Activated T-helper 17 cell treated with anti-CD3 and anti-CD28 coated beads, Interleukin-2, amount 50 U/mL, for 72 hours (primary cell): ENCODE measurements around the gene PLSCR1. TPM values are rescaled to one million over a fixed set of nuclear protein-coding genes. Genes with fewer than 3 reads are reported as not detected.
"Not testable (repeated sequence)": the region's sequence is repeated elsewhere in the genome, so short reads cannot be mapped to it uniquely, and the experiment has no call there.

Experiments used
- ATAC-seq: fragments of 150-1000 bp; cut with Tn5 transposase; replicated peaks from 2 replicates; pipeline ENCODE4 v1.10.0; 2021; ENCODE audit warnings: mild to moderate bottlenecking, moderate library complexity
- H3K27ac Mint-ChIP-seq: one replicate; pipeline ENCODE4 v1.8.0; 2022; ENCODE audit warnings: mixed read lengths
- H3K27me3 Mint-ChIP-seq: one replicate; pipeline ENCODE4 v1.8.0; 2022; ENCODE audit warnings: mixed read lengths
- H3K36me3 Mint-ChIP-seq: one replicate; pipeline ENCODE4 v1.8.0; 2022; ENCODE audit warnings: low read depth, mild to moderate bottlenecking, mixed read lengths
- H3K4me1 Mint-ChIP-seq: one replicate; pipeline ENCODE4 v1.8.0; 2022; ENCODE audit warnings: mixed read lengths
- H3K4me3 Mint-ChIP-seq: one replicate; pipeline ENCODE4 v1.8.0; 2022; ENCODE audit warnings: mild to moderate bottlenecking, mixed read lengths
- H3K9me3 Mint-ChIP-seq: one replicate; pipeline ENCODE4 v1.8.0; 2022; ENCODE audit warnings: mixed read lengths
- total RNA-seq, 2 donors: library from RNA; stranded (reverse); gene quantifications; one replicate each; pipeline ENCODE4 v1.2.3, GENCODE V29; 2022

Gene PLSCR1
- total RNA-seq, 2 donors from 2014 or later, result 22.6 to 48.0 TPM

DNA sequence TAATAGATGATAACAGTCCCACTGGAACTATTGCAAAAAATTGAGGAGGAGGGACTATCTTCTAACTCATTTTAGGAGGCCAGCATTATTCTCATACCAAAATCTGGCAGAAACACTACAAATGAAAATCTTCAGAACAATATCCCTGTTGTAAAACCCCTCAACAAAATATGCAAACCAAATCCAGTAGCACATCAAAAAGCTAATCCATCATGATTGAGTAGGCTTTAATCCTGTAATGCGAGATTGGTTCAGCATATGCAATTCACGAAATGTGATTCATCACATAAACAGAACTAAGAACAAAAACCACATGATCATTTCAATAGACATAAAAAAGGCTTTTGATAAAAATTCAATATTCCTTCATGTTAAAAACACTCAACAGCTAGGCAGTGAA, 51.2 kb downstream of the PLSCR1 start:
- Mint-ChIP-seq H3K36me3 (no peaks in the 10 kb centered on the region), H3K27me3 (peaks cover 3% of the 10 kb centered on the region), H3K4me1 (no peaks in the 10 kb centered on the region), H3K27ac (no peak overlapping the region), H3K4me3 (no peak overlapping the region), H3K9me3 (peaks cover 4% of the 10 kb centered on the region)
- no peak for ATAC-seq

- Mint-ChIP-seq H3K4me3 (no peak overlapping the region), H3K36me3 (no peaks in the 10 kb centered on the region), H3K27me3 (peaks cover 6% of the 10 kb centered on the region)
Observed at GRCh38 chr3:146491303-146491702, 53.1 kb downstream of the PLSCR1 start.

GRCh38 chr3:146485297-146485696, 59.1 kb downstream of the PLSCR1 start:
- Mint-ChIP-seq H3K36me3 (no peaks in the 10 kb centered on the region), H3K9me3 (peaks cover 12% of the 10 kb centered on the region)

More at GRCh38 chr3:146491303-146491702, 53.1 kb downstream of the PLSCR1 start:
- ATAC-seq, result no peak
- Mint-ChIP-seq H3K4me1 (no peaks in the 10 kb centered on the region), H3K9me3 (peaks cover 4% of the 10 kb centered on the region), H3K27ac (no peak overlapping the region)

DNA sequence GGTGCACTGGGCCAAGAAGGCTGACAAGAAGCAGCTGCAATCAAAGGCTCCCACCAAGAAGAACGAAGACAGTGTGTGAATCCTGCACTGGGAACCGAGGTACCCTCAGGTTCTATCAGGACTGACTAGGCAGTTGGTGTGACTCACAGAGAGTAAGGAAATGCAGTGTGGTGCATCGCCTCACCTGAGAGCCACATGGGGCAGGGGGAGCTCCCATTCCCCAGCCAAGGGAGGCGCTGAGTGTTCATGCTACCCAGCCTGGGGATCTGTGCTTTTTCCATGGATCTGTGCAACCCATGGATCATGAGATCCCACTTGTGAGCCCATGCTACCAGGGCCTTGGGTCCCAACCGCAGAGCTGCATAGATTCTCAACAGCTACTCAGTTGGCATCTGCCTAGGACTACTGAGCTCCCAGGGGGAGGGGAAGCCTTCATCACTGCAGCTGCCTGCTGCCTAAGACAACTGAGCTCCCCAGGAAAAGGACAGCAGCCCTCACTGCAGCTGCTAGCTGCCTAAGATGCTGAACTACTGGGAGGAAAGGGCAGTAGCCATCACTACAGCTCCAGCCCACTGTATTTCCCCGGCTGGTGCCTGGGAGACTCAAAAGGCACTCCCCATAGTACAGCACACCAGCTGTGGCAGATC, 68.2 kb downstream of the PLSCR1 start:
- no peak overlapping the region for H3K4me3 Mint-ChIP-seq
- peaks cover 44% of the 10 kb centered on the region for H3K27me3 Mint-ChIP-seq
- H3K9me3 Mint-ChIP-seq, result peaks cover 9% of the 10 kb centered on the region
- no peak for ATAC-seq
- H3K36me3 Mint-ChIP-seq, result no peaks in the 10 kb centered on the region
- no peak overlapping the region for H3K27ac Mint-ChIP-seq
- H3K4me1 Mint-ChIP-seq, result no peaks in the 10 kb centered on the region

More at GRCh38 chr3:146485297-146485696, 59.1 kb downstream of the PLSCR1 start:
- no peak overlapping the region for H3K27ac Mint-ChIP-seq
- no peak for ATAC-seq
- no peaks in the 10 kb centered on the region for H3K4me1 Mint-ChIP-seq
- H3K27me3 Mint-ChIP-seq, result peaks cover 34% of the 10 kb centered on the region
- no peak overlapping the region for H3K4me3 Mint-ChIP-seq

DNA sequence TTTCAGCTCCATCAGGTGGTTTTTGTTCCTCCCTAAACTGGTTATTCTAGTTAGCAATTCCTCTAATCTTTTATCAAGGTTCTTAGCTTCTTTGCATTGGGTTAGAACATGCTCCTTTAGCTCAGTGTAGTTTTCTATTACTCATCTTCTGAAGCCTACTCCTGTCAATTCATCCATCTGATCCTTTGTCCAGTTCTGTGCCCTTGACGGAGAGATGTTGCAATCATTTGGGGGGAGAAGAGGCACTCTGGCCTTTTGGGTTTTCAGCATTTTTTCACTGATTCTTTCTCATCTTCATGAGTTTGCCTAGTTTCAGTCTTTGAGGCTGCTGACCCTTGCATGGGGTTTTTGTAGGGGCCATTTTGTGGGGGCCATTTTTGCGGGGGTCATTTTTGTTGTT, 69.4 kb downstream of the PLSCR1 start:
- H3K9me3 Mint-ChIP-seq, H3K4me1 Mint-ChIP-seq, ATAC-seq, H3K27ac Mint-ChIP-seq, H3K4me3 Mint-ChIP-seq, H3K36me3 Mint-ChIP-seq: not testable (repeated sequence)
- H3K27me3 Mint-ChIP-seq, result peaks cover 37% of the 10 kb centered on the region

DNA sequence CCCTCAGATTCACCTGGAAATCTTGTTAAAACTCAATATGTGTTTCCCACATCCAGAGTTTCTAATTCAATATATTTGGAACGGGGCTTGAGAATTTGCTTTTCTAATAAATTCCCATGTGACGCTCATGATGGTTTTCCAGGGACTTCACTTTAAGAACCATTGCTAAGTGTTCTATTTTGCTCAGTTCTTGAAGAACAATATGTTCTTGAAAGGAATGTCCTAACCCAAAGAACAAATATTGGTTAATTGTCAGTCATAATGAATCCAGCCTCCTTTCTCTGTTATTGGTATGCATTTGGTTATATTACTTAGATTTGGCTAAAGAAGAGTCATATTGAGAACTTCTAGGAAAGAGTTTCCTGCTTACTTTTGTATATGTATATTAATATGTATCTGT, 70.7 kb downstream of the PLSCR1 start:
- Mint-ChIP-seq H3K36me3 (no peaks in the 10 kb centered on the region), H3K4me1 (no peaks in the 10 kb centered on the region), H3K27ac (no peak overlapping the region), H3K27me3 (peaks cover 28% of the 10 kb centered on the region), H3K4me3 (no peak overlapping the region), H3K9me3 (no peaks in the 10 kb centered on the region)
- ATAC-seq, result no peak

GRCh38 chr3:146472611-146473010, 71.8 kb downstream of the PLSCR1 start:
- Mint-ChIP-seq H3K4me3 (no peak overlapping the region), H3K4me1 (no peaks in the 10 kb centered on the region)

GRCh38 chr3:146471012-146471411, 73.4 kb downstream of the PLSCR1 start:
- Mint-ChIP-seq H3K9me3 (no peaks in the 10 kb centered on the region), H3K27ac (no peak overlapping the region), H3K4me1 (no peaks in the 10 kb centered on the region), H3K27me3 (peaks cover 18% of the 10 kb centered on the region), H3K4me3 (no peak overlapping the region), H3K36me3 (no peaks in the 10 kb centered on the region)
- no peak for ATAC-seq

More at GRCh38 chr3:146472611-146473010, 71.8 kb downstream of the PLSCR1 start:
- no peak for ATAC-seq
- no peak overlapping the region for H3K27ac Mint-ChIP-seq
- no peaks in the 10 kb centered on the region for H3K9me3 Mint-ChIP-seq
- H3K27me3 Mint-ChIP-seq, result peaks cover 18% of the 10 kb centered on the region
- no peaks in the 10 kb centered on the region for H3K36me3 Mint-ChIP-seq

DNA sequence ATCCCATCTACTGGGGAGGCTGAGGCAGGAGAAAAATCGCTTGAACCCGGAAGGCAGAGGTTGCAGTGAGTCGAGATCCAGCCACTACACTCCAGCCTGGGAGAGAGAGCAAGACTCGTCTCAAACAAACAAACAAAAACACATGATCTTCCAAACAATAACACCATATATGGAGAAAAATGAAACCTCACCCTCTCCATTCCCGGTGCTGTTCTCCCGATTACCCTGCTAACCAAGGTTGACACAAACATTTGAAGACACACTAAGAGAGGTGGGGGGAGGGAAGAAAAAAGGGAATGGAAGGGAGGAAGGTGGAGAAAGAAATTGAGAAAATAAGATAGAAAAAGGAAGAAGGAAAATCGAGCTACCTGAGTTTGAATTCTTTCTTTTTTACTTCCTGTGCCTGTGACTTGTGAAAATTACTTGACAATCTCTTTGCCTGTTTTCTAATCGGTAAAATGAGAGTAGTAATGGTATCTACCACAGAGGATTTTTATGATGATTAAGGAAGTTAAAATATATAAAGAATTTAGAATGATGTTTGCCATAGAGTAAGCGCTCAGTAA, 73.9 kb downstream of the PLSCR1 start:
- H3K4me1 Mint-ChIP-seq, result no peaks in the 10 kb centered on the region
- no peak for ATAC-seq
- H3K27me3 Mint-ChIP-seq, result peaks cover 13% of the 10 kb centered on the region
- H3K36me3 Mint-ChIP-seq, result no peaks in the 10 kb centered on the region
- H3K4me3 Mint-ChIP-seq, result peak overlapping the region; percentile 78
- H3K9me3 Mint-ChIP-seq, result no peaks in the 10 kb centered on the region
- peak overlapping the region; percentile 67 for H3K27ac Mint-ChIP-seq

DNA sequence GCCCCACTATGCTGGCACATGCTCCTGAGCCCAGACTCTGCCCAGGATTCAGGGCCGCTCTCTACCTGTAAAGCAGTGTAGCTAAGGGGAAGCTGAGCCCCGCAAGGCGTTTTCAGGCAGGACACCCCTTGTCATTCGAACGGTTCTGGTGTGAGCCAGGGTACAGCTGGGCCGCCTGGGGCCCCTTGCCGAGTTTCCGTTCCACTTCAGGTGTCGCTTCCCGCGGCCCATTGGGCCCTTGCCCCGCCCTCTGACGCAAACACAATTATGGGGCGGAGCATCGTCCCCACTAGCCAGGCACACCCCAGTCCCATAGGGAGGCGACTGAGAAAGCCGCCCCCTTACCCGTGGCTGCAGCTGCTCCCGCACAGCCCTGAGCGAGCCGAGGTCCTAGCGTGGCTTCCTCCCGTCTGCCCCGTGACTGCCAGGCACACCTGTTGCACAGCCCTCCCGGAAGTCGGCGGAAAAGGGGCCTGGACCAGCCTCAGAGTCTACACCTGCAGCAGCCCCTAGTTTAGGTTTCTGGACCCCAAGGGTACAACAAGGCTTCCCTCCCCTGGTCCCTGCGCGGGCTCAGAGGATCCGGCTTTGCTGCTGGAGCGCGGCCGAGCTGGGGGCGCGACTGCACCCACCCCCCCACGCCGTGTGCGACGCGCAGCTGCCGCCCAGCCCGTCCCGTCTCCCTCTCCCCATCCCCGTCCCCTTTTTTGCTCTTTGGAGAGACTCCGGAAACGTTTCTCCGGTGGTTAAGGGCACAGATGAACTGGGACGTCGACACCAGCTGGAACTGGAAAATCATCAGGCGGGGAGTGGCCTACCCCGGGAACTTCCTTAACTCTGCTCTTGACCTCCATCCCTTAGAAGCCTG, 75.0 kb downstream of the PLSCR1 start, which contains the start of gene PLSCR2:
TSS of gene PLSCR2 (minus strand) at position 412 of the 868 bp plus-strand sequence. CDS start 9,657 bp downstream, outside the sequence.
- Mint-ChIP-seq H3K4me1 (no peaks in the 10 kb centered on the region), H3K27me3 (peaks cover 6% of the 10 kb centered on the region)

GRCh38 chr3:146468671-146469149, 75.7 kb downstream of the PLSCR1 start:
- Mint-ChIP-seq H3K9me3 (no peaks in the 10 kb centered on the region), H3K27ac (peak overlapping the region; percentile 67), H3K4me3 (peak overlapping the region; percentile 78), H3K36me3 (no peaks in the 10 kb centered on the region), H3K4me1 (peaks cover 5% of the 10 kb centered on the region), H3K27me3 (peaks cover under 1% of the 10 kb centered on the region)
- no peak for ATAC-seq

More for the DNA sequence above, 75.0 kb downstream of the PLSCR1 start, which contains the start of gene PLSCR2:
- ATAC-seq, result peak; percentile 97
- peak within 1 kb of the TSS; percentile 67 for H3K27ac Mint-ChIP-seq
- H3K9me3 Mint-ChIP-seq, result no peaks in the 10 kb centered on the region
- H3K36me3 Mint-ChIP-seq, result no peaks in the 10 kb centered on the region
- peak within 1 kb of the TSS; percentile 78 for H3K4me3 Mint-ChIP-seq

GRCh38 chr3:146468234-146468633, 76.2 kb downstream of the PLSCR1 start:
- peaks cover 9% of the 10 kb centered on the region for H3K4me1 Mint-ChIP-seq
- H3K9me3 Mint-ChIP-seq, result no peaks in the 10 kb centered on the region
- peak overlapping the region; percentile 78 for H3K4me3 Mint-ChIP-seq
- H3K27me3 Mint-ChIP-seq, result no peaks in the 10 kb centered on the region
- no peak for ATAC-seq
- no peak overlapping the region for H3K27ac Mint-ChIP-seq
- no peaks in the 10 kb centered on the region for H3K36me3 Mint-ChIP-seq

DNA sequence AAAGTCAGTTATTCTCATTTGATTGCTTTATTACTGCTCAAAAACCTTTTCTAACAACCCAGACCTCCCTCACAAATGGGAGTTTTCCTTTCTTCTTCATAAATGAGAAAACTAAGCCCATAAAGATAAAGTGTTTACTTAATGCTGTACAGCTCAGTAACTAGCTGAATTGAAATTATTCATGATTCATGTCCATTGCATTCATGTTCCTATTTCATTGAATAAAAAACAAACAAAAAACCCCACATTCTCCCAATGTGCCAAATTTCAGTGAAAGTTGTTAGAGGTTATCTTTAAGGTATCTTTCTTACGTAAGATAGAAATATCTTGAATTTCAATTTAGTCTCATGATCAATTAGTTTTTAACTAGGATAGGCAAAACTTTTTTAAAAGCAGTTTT, 77.8 kb downstream of the PLSCR1 start:
- no peak overlapping the region for H3K4me3 Mint-ChIP-seq

DNA sequence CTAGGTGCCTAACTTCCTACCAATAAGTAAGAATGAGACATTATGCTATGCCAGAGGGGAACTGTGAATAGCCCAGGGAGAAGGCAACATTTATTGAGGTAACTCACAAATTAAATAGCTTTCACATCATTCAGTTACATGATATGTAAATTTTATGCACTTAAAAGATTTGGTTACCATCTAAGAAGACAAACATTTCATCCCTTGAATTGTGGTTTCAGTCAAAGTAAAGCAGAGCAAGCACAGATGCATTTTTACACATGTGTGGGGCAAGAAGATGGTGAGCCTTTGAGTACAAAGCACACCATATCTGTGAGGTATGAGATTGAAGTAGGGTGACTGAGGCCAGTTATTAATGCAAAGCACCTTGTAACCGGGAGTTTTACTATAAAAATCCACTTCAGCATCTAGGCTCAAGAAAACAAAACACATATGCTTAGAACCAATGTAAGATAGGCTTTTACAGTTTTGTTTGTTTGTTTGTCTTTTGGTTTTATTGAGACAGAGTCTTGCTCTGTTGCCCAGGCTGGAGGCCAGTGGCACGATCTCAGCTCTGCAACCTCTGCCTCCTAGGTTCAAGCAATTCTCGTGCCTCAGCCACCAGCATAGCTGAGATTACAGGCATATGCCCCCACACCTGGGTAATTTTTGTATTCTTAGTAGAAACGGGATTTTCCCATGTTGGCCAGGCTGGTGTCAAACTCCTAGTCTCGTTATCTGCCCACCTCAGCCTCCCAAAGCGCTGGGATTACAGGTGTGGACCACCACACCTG, 78.5 kb downstream of the PLSCR1 start:
- H3K4me1 Mint-ChIP-seq, result peaks cover 9% of the 10 kb centered on the region
- H3K4me3 Mint-ChIP-seq, result no peak overlapping the region
- H3K27ac Mint-ChIP-seq, result no peak overlapping the region
- H3K9me3 Mint-ChIP-seq, result no peaks in the 10 kb centered on the region
- no peak for ATAC-seq
- no peaks in the 10 kb centered on the region for H3K36me3 Mint-ChIP-seq
- no peaks in the 10 kb centered on the region for H3K27me3 Mint-ChIP-seq

More for the DNA sequence above, 77.8 kb downstream of the PLSCR1 start:
- Mint-ChIP-seq H3K27me3 (no peaks in the 10 kb centered on the region), H3K36me3 (no peaks in the 10 kb centered on the region), H3K9me3 (no peaks in the 10 kb centered on the region), H3K27ac (no peak overlapping the region), H3K4me1 (peaks cover 9% of the 10 kb centered on the region)
- no peak for ATAC-seq
